H1 (cell line): ENCODE measurements around the gene ANKRD50. TPM values are rescaled to one million over a fixed set of nuclear protein-coding genes. Genes with fewer than 3 reads are reported as not detected.

Source experiments
- NANOG ChIP-seq: IDR thresholded peaks from 2 replicates; pipeline ENCODE4 v1.6.1; 2011; ENCODE audit warnings: low read length, low read depth, mild to moderate bottlenecking, inconsistent platforms; ENCODE audit not compliant: insufficient read depth, poor library complexity, severe bottlenecking
- polyA plus RNA-seq, 7 experiments: library from polyadenylated mRNA; depleted of rRNA in 3 of 7; stranded (reverse) in 5 of 7; unstranded in 2 of 7; fragments of >200 nt in 5 of 7; fragments of 200-250 nt in 2 of 7; gene quantifications; 1 replicate in 5 of 7; 2 replicates in 1 of 7; 4 replicates in 1 of 7; pipeline versions ENCODE4 v1.2.1 to v1.2.3, GENCODE V29; 2011 to 2013; ENCODE audit warnings: missing spikeins in 2 of 7, mixed read lengths in 2 of 7
- total RNA-seq: library from RNA; stranded (reverse); fragmentation: NEBNext Ultra II Directional; extraction: Animal tissue kit (Norgen Biotek cat#: 25700); gene quantifications from 2 replicates; pipeline ENCODE4 v1.2.1, GENCODE V29; 2021
- TF ChIP-seq, protein P1 (sequence below): IDR thresholded peaks from 2 replicates; pipeline ENCODE4 v1.6.1; 2012; ENCODE audit warnings: inconsistent platforms

Gene ANKRD50
- total and polyA plus RNA-seq, 2 of the 8 experiments (the other 6 are each of a cell fraction or from before 2014, with no cell fraction given) = 8.5 to 25.0 TPM

DNA sequence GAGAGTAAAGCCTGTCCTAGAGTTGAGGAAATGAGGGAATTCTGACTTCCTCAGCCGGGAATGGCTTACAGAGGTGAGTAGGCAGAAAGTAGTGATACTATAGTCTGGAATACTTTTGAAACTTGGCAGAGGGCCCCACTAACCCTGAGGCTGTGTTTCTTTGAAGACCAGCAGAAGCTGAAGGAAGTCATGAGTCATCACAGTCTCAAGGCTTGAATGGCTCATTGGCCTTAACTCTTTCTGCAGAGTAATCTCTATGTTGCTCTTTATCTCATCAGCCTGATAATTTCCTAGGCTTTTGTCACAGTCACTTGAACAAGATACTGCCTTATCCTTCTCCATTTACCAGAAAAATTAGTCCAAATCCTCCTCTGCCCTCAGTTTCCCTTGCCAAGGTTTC lies 80.8 kb downstream of the ANKRD50 start (continued):
- TF ChIP-seq NANOG = no peak
- TF ChIP-seq, protein P1, sequence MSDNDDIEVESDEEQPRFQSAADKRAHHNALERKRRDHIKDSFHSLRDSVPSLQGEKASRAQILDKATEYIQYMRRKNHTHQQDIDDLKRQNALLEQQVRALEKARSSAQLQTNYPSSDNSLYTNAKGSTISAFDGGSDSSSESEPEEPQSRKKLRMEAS = no peak
